GM19467 (cell line): ENCODE results near the gene ELMO1.

Experiments used
- ATAC-seq: cut with Tn5 transposase; IDR thresholded peaks from one replicate; pipeline ENCODE4 v1.9.1; 2021; ENCODE audit warnings: mild to moderate bottlenecking, moderate library complexity; ENCODE audit not compliant: unreplicated experiment

Gene ELMO1

DNA sequence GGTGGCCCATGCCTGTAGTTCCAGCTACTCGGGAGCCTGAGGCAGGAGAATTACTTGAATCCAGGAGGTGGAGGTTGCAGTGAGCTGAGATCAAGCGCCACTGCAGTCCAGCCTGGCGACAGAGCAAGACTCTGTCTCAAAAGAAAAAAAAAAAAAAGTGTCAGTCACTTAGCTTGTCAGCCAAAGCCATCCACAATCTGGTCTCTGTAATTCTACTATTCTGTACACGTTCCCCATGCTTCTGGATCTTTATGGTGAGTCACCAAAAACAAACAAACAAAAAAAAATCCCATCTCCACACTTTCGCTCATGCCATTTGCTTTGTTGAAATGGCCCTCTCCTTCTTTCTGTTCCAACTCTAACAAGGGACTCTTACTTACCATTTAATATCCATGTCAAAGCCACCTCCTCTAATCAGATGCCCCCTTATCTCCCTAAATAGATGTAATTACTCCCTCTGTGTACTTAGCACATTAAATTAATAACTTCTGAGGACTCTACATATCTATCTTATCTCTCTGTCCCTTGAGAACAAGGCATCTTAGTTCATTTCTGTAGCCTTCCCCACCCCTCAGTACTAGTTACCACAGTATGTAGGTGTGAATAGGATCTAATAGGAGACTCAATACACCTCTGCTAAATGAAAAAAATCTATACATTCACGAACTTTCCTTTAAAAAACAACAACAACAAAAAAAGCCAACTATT lies 128.4 kb downstream of the ELMO1 start:
- no peak for ATAC-seq

DNA sequence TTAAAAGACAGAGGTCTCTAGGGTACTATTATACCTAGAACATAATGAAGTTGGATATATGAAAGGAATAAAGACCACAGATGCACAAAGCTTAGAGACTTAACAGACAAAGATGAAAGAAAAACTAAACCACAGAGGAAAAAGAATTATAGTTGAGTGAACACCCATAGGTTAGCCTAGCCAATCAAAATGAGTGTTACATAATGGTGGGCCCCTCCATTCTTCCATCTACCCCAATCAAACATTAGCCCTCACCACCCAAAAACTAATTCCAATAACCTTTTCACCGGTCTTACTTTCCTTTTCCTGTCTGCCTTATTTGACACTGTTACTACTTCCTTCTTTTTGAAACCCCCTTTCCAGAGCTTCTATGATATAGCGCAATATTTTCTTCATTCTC lies 130.1 kb downstream of the ELMO1 start:
- ATAC-seq: no peak

DNA sequence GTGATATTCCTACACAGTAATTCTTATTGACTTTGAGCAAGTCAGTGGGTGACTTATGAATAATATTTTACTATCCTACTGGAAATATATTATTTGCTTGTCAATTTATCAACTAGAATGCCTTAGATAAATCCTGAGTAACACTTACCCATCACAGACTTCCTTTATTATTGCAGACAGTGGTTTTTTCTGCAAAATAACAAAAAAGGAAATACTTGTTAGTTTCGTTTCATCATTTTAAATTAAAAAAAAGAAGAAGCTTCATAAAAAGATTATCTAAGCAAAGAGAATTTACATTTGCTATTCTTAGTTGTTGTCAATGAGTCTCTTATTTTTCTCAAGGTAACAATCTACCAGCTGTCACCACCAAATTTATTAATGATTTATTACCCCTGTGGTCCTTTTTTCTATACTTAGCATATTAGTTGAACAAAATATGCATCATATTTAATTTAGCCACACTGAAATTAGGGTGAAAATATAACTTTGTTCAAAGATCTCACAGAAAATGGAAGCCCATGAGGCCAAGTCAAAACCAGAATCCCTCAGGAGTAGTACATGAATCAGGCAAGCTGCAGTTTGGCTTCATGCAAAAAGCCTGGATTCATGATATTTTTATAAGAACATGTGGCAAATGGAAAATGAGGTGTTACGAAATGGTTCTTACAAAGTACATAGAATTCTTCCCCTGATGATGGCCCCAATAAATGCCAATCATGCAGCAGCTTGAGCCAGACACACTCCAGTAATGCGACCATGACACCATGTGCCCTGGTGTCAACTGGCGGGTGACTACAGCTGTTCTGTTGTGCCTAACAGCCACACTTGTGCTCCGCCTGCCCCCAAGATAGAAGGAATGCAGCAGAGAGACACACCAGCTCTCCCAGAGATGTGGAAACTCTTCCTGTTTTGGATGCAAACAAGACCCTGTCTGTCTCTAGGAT lies 132.6 kb downstream of the ELMO1 start:
- no peak for ATAC-seq

DNA sequence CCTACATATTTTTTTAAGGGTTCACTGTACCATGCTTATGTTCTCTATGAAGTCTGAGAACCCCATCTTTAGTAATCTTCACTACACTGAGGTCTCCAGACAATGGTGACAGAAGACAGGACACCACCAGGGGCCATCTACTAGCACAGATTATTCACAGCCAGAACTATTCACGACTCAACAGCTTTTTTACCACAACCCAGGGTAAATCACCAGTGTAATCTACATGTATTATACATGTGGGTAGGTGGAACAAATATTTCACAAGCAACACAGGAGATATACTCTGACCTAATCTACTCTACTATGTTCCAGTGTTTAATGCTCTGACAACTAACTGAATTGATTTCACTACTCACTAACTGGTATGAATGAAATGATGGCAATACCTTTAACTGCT lies 136.1 kb downstream of the ELMO1 start:
- no peak for ATAC-seq

DNA sequence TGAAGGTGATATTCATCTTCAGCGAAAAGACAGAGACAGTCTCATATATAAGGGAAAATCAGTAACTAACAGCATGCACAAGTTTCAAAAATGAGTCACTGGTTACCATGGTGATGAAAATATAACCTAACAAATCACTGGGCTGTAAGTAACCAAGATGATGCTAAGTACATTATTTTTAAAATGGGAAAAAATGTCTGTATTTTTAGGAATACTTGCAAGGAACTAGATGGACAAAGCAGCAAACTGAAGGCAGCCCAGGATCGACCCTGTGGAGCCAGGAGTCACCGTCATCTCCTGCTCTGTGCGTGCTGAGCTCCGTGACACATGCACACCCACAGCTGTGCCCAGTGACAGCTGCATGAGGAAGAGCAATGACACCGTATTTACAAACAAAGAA lies 137.3 kb downstream of the ELMO1 start:
- no peak for ATAC-seq

DNA sequence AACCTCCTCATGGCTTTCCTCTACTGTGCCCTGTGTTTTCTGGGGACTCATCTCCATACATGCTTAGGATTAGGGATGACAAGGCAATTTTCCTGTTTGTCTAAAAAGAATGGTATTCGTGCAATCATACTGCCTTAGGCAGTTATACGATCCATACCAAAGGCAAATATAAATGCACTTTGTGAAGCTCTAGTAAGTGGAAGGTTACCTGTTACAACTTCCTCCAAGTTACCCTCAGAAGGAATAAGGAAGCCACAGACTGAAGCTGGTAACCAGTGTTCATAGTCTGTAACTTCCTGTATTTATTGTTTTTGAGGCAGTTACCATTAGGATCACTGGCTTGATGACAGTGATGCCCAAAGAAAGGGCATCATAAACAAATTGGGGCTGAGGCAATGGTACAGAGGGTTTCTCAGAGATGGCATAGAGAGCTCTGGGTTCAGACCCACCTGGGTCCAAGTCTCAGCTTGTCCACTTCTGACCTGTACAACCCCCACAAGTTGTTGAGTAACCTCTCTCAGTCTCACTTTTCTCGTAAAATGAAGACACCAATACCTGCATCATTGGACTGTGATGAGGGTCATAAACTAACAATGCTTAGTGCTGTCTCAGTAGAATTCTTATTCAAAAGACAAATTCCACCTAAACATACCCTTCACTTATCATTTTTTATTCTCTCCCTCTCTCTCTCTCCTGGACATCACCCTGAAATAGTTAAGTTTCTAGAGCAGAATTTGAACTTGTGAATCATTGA lies 138.2 kb downstream of the ELMO1 start:
- ATAC-seq: no peak

DNA sequence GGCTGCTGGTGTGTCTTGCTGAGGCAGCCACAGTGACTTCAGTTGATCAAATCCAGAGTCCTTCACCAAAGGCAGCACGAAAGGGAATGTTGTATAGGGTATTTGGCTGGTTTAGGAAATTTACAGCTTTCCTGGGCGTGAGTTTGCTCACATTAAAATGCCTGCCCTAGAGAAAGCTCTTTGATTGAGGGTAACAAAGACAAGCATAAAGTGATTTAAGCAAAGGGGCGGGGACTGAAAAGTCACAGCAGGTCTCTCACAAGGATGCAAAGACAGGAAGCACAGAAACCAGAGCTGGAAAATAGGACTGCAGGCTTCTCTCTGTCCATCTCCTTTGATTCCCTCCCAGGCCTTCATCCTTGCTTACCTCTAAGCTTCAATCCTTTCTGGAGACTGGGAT lies 139.2 kb downstream of the ELMO1 start:
- no peak for ATAC-seq

DNA sequence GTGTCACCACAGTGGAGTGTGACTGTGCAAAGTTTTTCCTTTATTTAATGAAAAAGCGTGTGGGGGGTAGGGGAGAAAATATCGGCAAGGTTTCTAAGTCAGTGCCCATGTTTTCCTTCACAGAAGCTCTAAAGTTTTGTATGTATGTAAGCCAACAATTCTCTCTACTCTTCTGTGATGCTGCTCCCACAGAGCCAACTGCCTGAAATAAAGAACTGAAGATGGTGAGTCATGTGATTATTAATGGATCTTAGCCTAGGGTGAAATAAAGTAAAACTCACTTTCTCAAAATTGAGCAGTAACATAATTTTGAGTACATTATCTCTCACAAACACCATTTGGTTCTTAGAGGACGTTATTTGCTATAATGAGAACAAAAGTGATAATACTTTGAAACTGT lies 143.7 kb downstream of the ELMO1 start:
- no peak for ATAC-seq

DNA sequence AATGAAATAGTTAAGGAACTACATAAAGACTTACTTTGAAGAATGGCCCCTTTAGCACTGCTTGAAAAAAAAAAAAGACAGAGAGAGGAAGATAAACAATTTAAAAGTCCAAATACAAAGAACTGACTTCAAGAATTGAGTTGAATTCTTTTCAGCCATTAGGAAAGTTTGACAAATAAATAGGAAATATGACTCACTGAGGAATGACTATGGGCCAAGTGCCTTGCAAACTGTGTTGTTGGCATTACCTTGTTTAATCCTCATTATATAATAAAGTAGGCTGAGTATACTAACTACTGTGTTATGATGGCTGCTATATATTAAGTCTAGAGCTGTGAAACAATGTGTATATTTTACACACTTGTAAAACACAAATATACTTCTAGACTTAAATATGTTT lies 151.1 kb downstream of the ELMO1 start:
- ATAC-seq: no peak

DNA sequence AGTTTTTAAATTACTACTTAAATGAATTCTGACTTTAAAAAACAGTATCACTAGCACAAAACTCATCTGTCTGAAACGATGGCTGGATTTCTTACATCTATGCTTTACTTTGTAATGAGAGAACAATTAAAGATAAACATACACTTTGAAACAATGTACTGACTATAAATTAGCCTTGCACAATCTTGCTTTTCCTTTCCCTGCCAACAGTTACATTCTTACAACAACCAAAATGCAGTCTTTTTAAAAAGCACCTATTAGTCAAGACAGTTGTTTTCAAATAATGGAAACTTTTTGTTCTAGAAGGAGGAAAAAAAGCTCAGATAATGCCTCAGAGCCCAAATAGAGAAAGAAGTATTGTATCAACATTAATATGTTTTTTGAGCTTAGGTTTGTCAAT lies 153.3 kb downstream of the ELMO1 start:
- no peak for ATAC-seq

DNA sequence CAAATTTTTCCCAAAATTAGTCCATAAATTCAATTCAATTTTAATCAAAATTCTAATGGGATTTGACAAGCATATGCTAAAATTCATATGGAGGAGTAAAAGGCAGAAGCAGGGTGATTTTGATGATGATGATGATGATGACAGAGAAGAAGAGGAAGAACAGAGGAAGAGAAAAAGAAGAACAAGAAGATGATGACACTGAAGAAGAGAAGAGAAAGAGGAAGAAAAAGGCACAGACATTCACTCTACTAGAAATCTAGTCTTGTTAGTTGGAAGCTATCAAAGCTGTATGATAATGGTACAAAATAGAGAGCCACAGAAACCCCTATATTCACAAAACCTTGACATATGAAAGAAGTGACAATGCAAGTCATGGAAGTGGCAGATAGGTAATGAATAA lies 157.9 kb downstream of the ELMO1 start:
- ATAC-seq: no peak

DNA sequence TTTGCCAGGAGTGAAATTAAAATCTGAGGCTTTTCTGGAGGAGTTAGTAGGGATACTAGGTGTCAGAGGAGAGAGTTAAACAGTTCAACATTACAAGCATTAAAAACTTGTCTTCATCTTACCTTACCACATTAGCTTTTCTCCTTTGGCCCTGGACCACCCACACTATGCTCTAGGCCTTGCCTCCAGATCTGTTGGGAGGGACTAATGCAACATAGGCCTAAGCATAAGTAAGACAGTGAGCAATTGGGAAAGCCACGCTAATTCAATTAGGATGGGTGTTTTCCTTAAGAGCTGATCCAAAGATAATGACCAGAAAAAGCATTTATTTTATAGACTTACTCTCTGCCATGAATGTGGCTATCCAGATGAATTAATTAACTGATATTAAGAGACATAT lies 158.9 kb downstream of the ELMO1 start:
- ATAC-seq: no peak

DNA sequence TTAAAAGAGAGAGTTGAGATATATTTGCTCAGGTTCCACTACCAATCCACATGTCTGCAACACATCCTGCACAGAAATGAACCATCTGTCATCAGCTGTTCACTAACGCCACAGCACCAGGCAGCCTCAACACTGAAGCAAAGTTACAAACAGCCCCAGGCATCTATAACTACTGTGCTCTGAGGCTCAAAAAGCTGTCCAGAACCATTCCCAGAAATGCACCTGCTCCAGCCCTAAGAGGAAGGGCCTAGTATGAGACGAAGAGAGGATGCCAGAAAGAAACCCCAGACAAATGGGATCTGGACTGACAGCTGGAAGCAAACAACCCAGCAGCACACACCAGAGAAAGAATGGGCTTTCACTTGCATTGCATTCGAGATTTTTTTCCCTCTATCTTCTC lies 159.3 kb downstream of the ELMO1 start:
- ATAC-seq: no peak

DNA sequence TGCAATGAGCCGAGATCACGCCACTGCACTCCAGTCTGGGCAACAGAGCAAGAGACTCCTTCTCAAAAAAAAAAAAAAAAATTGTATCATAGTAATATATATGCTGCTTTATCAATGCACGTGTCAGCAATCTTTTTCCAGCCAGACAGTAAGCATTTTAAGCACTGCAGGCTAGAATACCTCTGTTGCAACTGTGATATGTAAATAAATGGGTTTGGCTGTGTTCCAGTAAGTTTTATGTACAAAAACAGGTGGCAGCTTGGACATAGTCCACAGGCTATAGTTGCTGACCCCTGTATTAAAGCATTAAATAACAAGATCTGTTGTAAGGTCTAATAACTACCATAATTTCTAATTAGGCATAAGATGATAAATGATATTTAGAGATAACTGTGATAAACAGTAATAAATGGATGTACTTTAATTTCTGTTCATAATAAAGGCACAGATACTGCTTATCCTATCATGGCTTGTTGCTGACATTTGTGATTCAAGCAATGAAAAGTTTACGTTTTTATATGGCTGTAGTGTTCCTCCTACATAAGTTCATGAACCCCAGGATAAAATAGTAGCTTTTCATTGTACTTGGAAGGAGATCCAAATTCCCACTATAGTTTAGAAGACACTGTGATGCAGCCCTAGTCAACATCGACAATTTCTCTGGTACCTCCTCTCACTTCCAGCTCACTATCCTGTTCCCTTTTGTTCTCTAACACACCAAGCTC lies 161.4 kb downstream of the ELMO1 start:
- ATAC-seq: peak; percentile 45

DNA sequence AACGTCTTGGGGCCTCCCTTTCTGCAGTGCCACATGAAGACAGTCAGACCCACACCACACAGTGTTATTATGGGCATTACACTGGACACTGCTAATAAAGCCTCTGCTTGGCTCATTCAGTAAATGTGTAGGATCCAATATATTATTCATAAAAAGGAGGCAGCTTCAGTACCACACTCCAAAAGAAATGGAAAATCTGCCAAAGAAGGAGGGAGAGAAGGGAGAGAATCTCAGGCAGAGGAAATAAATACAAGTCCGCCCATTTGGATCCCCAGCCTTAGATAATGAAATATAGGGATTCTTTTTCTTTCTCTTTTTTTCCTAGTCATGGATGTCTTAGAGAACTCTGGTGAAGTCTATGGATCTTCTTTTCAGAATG lies 162.2 kb downstream of the ELMO1 start:
- no peak for ATAC-seq

DNA sequence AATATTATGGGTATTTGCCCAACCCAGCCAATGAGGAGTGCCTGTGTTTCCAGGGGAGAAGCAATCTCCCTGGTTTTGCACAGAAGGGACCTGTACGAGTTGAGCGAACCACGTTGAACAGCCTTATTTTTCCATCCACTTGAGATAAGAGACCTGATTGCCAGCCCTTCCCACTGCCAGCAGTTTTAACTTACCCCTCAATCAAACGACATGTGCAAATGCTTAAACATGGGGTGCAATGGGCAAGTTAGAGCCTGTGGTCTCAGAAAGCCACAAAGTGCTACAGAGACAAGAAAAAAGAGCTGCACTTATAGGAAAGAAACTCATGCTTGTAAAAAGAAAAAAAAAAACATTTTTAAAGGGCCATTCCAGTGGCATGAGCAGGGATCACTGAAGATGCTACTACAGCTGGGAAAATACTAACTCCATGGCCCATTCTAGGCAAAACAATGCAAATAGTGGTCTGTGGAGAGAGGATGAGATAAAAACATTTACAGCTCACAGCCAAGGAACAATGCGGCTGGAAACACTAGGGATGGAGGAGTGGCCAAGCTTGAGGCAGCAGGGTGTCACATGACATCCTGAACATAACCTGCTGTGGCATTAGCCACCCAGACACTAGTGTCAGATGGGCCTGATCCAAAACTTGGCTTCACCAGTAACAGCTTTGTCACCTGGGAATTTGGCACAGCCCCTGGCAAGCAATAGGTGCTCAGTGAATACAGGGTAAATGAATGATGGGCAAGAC lies 162.8 kb downstream of the ELMO1 start:
- ATAC-seq: no peak

DNA sequence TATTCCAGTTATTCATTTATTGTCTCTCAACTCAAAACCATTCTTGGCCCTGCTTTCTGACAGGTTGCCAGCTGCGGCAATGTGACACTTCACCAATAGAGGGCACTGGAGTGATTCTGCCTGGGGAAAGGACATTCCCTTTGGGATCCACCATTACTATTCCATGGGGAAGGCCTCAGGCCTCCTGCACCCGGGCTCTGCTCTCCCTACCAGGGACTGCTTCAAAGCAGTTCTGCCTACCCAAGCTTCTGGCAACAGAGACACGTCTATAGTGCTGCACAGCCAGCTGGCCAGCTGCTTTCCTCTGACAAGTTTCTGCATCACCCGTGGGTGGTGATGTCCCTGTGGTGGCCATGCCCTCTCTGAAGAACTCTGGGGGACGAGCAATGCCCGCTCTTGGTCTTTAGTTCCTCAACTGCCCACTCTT lies 163.8 kb downstream of the ELMO1 start:
- ATAC-seq: no peak

DNA sequence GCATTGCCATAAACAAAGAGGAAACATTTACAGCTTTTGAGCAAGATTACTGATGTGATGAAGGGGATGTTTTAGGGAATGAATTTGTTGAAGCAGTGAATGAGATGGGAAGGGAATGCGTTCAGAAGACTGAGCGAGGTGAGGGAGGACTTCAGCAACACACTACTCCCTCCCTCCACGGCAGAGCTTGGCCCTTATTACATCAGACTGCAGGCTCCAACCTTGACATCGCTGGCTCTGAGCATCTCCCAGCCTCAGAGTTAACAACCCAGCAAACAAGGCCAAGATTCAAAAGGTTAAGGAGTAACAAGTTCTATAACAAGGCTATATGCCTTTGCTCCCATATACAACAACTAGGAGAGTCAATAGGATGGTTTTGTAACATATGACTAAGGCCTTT lies 164.4 kb downstream of the ELMO1 start:
- no peak for ATAC-seq

DNA sequence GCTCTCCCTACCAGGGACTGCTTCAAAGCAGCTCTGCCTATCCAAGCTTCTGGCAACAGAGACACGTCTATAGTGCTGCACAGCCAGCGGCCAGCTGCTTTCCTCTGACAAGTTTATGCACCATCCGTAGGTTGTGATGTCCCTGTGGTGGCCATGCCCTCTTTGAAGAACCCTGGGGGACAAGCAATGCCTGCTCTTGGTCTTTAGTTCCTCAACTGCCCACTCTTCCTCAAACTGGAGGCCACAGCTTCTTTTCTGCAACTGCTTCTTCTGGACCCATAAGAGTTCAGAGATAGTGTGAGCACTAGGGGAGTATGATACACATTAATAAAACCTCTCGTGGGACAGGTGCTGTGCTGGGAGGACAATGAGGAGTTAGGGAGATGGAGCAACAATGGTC lies 164.9 kb downstream of the ELMO1 start:
- no peak for ATAC-seq

DNA sequence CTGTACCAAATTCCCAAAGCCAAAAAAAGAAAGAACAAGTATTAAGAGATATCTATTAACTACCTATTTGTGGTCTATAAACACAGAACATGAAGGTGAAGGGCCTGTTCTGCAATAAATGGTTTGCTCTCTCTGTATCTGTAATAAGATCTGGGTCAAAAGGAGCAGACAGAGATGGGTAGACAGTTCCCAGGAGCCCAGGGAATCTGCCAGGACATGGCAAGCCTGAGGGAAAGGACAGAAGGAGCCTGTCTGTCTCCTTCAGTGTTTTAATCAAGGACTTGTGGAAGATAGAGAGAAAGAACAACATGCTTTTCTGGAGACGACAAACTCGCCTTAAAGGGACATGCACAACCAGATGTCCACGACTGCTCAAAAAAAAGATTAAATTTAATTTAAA lies 165.7 kb downstream of the ELMO1 start:
- no peak for ATAC-seq
